WI38 (cell line): ENCODE data around the gene HEATR5A.
"Not testable (repeated sequence)": the region's sequence is repeated elsewhere in the genome, so short reads cannot be mapped to it uniquely, and the experiment has no call there.

Source experiments
- H3K4me3 ChIP-seq: 2 replicates; pipeline ENCODE4 v1.5.1; 2011; ENCODE audit warnings: low read depth, mild to moderate bottlenecking, control low read depth, low read length
- CTCF ChIP-seq: IDR thresholded peaks from 2 replicates; pipeline ENCODE4 v1.5.1; 2012; ENCODE audit warnings: low read depth, mild to moderate bottlenecking, control low read depth, low read length

Gene HEATR5A

GRCh38 chr14:31320216-31320615, 100.1 kb downstream of the HEATR5A start:
- H3K4me3 ChIP-seq: no peak overlapping the region
- no peak for TF ChIP-seq CTCF

GRCh38 chr14:31319701-31320100, 100.6 kb downstream of the HEATR5A start:
- no peak for TF ChIP-seq CTCF
- H3K4me3 ChIP-seq: no peak overlapping the region

- TF ChIP-seq CTCF: no peak
- no peak overlapping the region for H3K4me3 ChIP-seq
Observed at GRCh38 chr14:31312934-31313333, 107.4 kb downstream of the HEATR5A start.

GRCh38 chr14:31312370-31312769, 108.0 kb downstream of the HEATR5A start:
- not testable (repeated sequence) for H3K4me3 ChIP-seq

- no peak for TF ChIP-seq CTCF
- H3K4me3 ChIP-seq: no peak overlapping the region
Observed at GRCh38 chr14:31307618-31308017, 112.7 kb downstream of the HEATR5A start.

GRCh38 chr14:31307198-31307597, 113.2 kb downstream of the HEATR5A start:
- TF ChIP-seq CTCF: no peak
- no peak overlapping the region for H3K4me3 ChIP-seq

GRCh38 chr14:31303654-31304053, 116.7 kb downstream of the HEATR5A start:
- H3K4me3 ChIP-seq: no peak overlapping the region
- no peak for TF ChIP-seq CTCF

- no peak overlapping the region for H3K4me3 ChIP-seq
- no peak for TF ChIP-seq CTCF
Observed at GRCh38 chr14:31300883-31301282, 119.5 kb downstream of the HEATR5A start.
